ENCODE results near the gene MLC1. TPM values are rescaled to one million over a fixed set of nuclear protein-coding genes. Genes with fewer than 3 reads are reported as not detected.

The MLC1 gene
- total RNA-seq, 2 experiments from 2014 or later: 0.16 TPM; not detected in 1

DNA sequence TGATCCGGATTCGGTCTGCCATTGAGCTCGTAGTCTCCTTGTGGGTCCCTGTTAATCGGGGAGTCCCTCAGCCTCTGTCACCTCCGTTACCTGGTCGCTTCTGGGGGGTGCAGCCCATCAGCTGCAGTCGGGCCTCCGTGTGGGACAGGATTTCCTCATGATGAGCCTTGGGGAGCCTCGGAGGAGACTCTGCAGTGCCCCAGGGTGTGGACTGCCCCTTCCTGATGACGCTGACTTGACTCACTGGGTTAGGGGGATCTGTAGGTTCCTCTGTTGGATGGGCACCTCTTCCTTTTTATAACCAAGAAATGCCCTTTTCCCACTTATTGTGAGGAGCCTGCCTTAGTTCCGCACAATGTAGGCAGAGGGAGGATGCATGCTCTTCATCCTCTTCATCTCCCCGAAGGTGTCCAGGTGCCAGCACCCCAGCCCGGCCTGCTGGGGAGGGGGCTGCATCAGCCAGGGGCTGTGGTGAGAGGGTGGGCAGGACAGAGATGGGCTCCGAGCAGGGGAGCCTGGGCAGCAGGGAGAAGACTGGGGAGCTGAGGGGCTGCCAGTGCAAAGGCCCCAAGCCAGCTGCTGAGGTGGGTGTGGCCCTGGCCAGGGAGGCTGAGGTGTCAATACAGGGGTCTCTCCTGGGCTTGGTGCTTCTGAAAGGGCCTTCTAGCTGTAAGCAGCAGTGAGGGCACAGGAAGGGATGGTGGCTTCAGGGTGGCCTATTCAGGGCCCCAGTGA is 13.6 kb downstream of the MLC1 start:
- Histone ChIP-seq H3K4me2 (ENCODE audit: low read length) (no peak overlapping the region), H3K9me3 (ENCODE audit: low read length) (no peaks in the 10 kb centered on the region), H2AFZ (ENCODE audit: low read length) (no peak overlapping the region), H3K79me2 (ENCODE audit: insufficient read depth, low read depth, low read length) (no peaks in the 10 kb centered on the region), H3K4me1 (ENCODE audit: insufficient read depth, low read length, poor library complexity, severe bottlenecking) (peaks cover 15% of the 10 kb centered on the region), H4K20me1 (ENCODE audit: insufficient read depth, low read length) (no peaks in the 10 kb centered on the region), H3K9me2 (ENCODE audit: insufficient read depth, low read length) (no peaks in the 10 kb centered on the region), H3K27ac (ENCODE audit: low read depth, low read length, poor library complexity, severe bottlenecking) (no peak overlapping the region), H3K4me3 (ENCODE audit: low read depth, low read length, poor library complexity, severe bottlenecking) (no peak overlapping the region), H3K36me3 (ENCODE audit: insufficient read depth, low read length) (no peaks in the 10 kb centered on the region)
- no peak for TF ChIP-seq EZH2phosphoT487 (IDR thresholded peaks at IDR 0.05; ENCODE audit: borderline replicate concordance, low read depth, low read length)
- no peak for TF ChIP-seq CTCF (conservative IDR thresholded peaks at IDR 0.05; ENCODE audit: low read length)
- intact Hi-C loops (cut with micrococcal nuclease; ENCODE audit: unreplicated experiment): no loop called here
- POLR2A ChIA-PET: no interaction called here
- no TSS peak for BruUV-seq (replicated peaks)
- DNase-seq (ENCODE audit: low spot score): no peak
- CTCF ChIA-PET (ENCODE audit: unreplicated experiment): no interaction called here

GRCh38 chr22:50070366-50070765 is 14.9 kb downstream of the MLC1 start:
- H3K36me3 ChIP-seq (ENCODE audit: insufficient read depth, low read length): no peaks in the 10 kb centered on the region
- ChIA-PET POLR2A (no interaction called here), CTCF (ENCODE audit: unreplicated experiment) (no interaction called here)
- no peaks in the 10 kb centered on the region for H4K20me1 ChIP-seq (ENCODE audit: insufficient read depth, low read length)
- no peak for TF ChIP-seq EZH2phosphoT487 (IDR thresholded peaks at IDR 0.05; ENCODE audit: borderline replicate concordance, low read depth, low read length)
- no peak for TF ChIP-seq CTCF (conservative IDR thresholded peaks at IDR 0.05; ENCODE audit: low read length)
- no peak overlapping the region for H3K4me3 ChIP-seq (ENCODE audit: low read depth, low read length, poor library complexity, severe bottlenecking)
- H3K4me1 ChIP-seq (ENCODE audit: insufficient read depth, low read length, poor library complexity, severe bottlenecking): peaks cover 3% of the 10 kb centered on the region
- intact Hi-C loops (cut with micrococcal nuclease; ENCODE audit: unreplicated experiment): no loop called here
- H3K27ac ChIP-seq (ENCODE audit: low read depth, low read length, poor library complexity, severe bottlenecking): no peak overlapping the region
- no peaks in the 10 kb centered on the region for H3K9me3 ChIP-seq (ENCODE audit: low read length)
- BruUV-seq (replicated peaks): no TSS peak
- DNase-seq (ENCODE audit: low spot score): no peak
- H3K4me2 ChIP-seq (ENCODE audit: low read length): no peak overlapping the region
- H3K9me2 ChIP-seq (ENCODE audit: insufficient read depth, low read length): no peaks in the 10 kb centered on the region
- no peaks in the 10 kb centered on the region for H3K79me2 ChIP-seq (ENCODE audit: insufficient read depth, low read depth, low read length)
- H2AFZ ChIP-seq (ENCODE audit: low read length): no peak overlapping the region

GRCh38 chr22:50068096-50068495 is 17.1 kb downstream of the MLC1 start:
- H3K4me3 ChIP-seq (ENCODE audit: low read depth, low read length, poor library complexity, severe bottlenecking): no peak overlapping the region
- H3K27ac ChIP-seq (ENCODE audit: low read depth, low read length, poor library complexity, severe bottlenecking): no peak overlapping the region
- H3K9me2 ChIP-seq (ENCODE audit: insufficient read depth, low read length): no peaks in the 10 kb centered on the region
- H3K36me3 ChIP-seq (ENCODE audit: insufficient read depth, low read length): no peaks in the 10 kb centered on the region
- BruUV-seq (replicated peaks): no TSS peak
- no peaks in the 10 kb centered on the region for H3K9me3 ChIP-seq (ENCODE audit: low read length)
- no peak overlapping the region for H2AFZ ChIP-seq (ENCODE audit: low read length)
- POLR2A ChIA-PET: interaction anchor here (0.6 to 1.0 kb wide), 2 partner anchors 36 to 60 kb away, joined by 3 read pairs; no protein-coding TSS in a partner anchor
- no peak overlapping the region for H3K4me2 ChIP-seq (ENCODE audit: low read length)
- no peaks in the 10 kb centered on the region for H3K79me2 ChIP-seq (ENCODE audit: insufficient read depth, low read depth, low read length)
- no peak for TF ChIP-seq EZH2phosphoT487 (IDR thresholded peaks at IDR 0.05; ENCODE audit: borderline replicate concordance, low read depth, low read length)
- no peak for TF ChIP-seq CTCF (conservative IDR thresholded peaks at IDR 0.05; ENCODE audit: low read length)
- no peaks in the 10 kb centered on the region for H4K20me1 ChIP-seq (ENCODE audit: insufficient read depth, low read length)
- DNase-seq (ENCODE audit: low spot score): no peak
- no peaks in the 10 kb centered on the region for H3K4me1 ChIP-seq (ENCODE audit: insufficient read depth, low read length, poor library complexity, severe bottlenecking)
- intact Hi-C loops (cut with micrococcal nuclease; ENCODE audit: unreplicated experiment): no loop called here
- CTCF ChIA-PET (ENCODE audit: unreplicated experiment): no interaction called here

Measured in OCI-LY7 (cell line).